ENCODE data around the gene PLEKHG3. TPM values are rescaled to one million over a fixed set of nuclear protein-coding genes. Genes with fewer than 3 reads are reported as not detected.

The PLEKHG3 gene
- total RNA-seq, 6 experiments from 2014 or later, result 6.0 to 11.7 (median 9.2) TPM

DNA sequence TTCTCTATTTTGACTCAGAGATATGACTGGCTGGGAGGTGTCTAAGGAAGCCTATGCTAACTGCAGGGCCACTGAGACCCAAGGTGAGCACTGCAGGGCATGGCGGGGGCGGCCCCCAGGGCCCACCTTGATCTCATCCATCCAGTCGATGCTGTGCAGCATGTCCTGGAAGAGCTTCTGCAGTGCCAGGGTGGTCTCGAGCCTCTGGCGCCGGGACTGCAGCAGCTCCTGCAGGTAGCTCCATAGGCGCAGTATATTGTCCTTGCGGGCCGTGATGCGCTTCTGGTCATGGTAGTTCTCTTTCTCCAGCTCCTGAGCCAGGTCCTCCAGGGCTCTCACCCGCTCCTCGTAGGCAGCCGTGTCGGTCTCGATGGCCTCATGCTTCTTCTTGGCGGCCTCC, 91.0 kb downstream of the PLEKHG3 start:
- Mint-ChIP-seq H3K9me3 (no peaks in the 10 kb centered on the region), H3K27me3 (ENCODE audit: insufficient read depth) (peaks cover 2% of the 10 kb centered on the region; the same call in 1 of the 2 replicates), H3K4me3 (no peak overlapping the region), H3K4me1 (ENCODE audit: low read depth) (peaks cover 4% of the 10 kb centered on the region), H3K36me3 (ENCODE audit: low read depth) (no peaks in the 10 kb centered on the region), H3K27ac (no peak overlapping the region)
- TF ChIP-seq, protein P1, sequence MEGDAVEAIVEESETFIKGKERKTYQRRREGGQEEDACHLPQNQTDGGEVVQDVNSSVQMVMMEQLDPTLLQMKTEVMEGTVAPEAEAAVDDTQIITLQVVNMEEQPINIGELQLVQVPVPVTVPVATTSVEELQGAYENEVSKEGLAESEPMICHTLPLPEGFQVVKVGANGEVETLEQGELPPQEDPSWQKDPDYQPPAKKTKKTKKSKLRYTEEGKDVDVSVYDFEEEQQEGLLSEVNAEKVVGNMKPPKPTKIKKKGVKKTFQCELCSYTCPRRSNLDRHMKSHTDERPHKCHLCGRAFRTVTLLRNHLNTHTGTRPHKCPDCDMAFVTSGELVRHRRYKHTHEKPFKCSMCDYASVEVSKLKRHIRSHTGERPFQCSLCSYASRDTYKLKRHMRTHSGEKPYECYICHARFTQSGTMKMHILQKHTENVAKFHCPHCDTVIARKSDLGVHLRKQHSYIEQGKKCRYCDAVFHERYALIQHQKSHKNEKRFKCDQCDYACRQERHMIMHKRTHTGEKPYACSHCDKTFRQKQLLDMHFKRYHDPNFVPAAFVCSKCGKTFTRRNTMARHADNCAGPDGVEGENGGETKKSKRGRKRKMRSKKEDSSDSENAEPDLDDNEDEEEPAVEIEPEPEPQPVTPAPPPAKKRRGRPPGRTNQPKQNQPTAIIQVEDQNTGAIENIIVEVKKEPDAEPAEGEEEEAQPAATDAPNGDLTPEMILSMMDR (IDR thresholded peaks at IDR 0.05), result no peak
- no peak for DNase-seq

DNA sequence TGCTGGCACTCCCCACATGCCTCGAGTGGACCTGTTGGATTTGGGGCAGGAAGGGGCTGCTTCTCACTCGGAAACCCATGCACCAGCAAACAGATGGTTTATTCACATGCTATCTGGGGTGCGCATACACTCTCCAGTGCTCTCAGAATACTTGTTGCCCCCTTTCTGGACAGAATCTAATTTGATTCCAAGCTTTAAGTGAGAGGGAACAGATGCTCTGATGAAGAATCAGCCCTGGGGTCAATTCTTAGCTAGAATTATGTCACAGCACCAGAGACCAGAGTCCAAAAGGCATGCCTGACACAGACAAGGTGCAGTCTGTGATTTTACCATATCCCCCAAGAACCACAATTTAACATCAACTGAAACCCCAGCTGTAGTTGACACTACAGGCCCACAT, 91.7 kb downstream of the PLEKHG3 start:
- Mint-ChIP-seq H3K36me3 (ENCODE audit: low read depth) (no peaks in the 10 kb centered on the region), H3K9me3 (no peaks in the 10 kb centered on the region), H3K27ac (no peak overlapping the region), H3K27me3 (ENCODE audit: insufficient read depth) (peaks cover 2% of the 10 kb centered on the region; the same call in 1 of the 2 replicates), H3K4me1 (ENCODE audit: low read depth) (peaks cover 11% of the 10 kb centered on the region), H3K4me3 (no peak overlapping the region)
- no peak for DNase-seq
- TF ChIP-seq, protein P1 (IDR thresholded peaks at IDR 0.05), result no peak

DNA sequence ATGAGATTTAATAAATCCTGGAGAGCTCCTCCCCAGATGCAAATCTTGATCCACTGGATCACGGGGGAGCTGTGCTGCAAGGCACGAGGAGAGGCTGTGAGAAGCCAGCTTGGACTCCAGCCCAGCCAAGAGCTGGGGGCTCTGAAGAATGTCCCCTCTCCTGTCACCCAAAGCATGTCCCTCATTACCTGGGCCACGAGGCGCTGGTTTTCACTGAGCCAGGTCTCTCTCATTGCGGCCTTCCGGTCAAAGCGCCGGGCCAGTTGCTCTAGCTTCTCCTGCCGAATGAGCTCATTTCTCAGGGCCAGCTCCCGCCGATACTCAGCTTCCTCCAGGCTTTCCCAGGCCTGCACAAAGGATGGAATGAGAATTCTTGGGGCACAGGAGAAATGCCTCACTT, 92.1 kb downstream of the PLEKHG3 start:
- peaks cover 11% of the 10 kb centered on the region for H3K4me1 Mint-ChIP-seq (ENCODE audit: low read depth)
- TF ChIP-seq, protein P1 (IDR thresholded peaks at IDR 0.05), result no peak
- no peak overlapping the region for H3K4me3 Mint-ChIP-seq
- no peaks in the 10 kb centered on the region for H3K36me3 Mint-ChIP-seq (ENCODE audit: low read depth)
- H3K9me3 Mint-ChIP-seq, result no peaks in the 10 kb centered on the region
- no peak overlapping the region for H3K27ac Mint-ChIP-seq
- H3K27me3 Mint-ChIP-seq (ENCODE audit: insufficient read depth), result no peaks in the 10 kb centered on the region; the same call in 1 of the 2 replicates
- no peak for DNase-seq

DNA sequence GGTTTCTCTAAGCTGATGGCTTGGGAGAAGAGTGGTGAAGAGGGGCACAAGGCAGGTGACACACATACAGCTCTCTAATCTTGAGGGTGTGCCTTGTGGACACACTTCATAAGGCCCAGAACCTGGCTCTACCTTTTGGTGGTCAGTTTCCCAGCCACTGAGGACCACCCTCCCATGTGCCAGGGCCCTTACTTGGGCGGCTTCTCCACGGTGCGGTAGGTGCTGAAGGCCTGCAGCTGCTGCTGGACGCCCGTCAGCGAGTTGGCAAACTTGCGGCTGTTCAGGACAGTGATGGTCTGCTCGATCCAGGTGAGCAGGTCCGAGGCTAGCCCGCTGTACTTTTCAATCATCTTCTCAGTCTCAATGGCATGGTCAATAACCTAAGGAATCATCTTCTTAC, 95.3 kb downstream of the PLEKHG3 start:
- no peaks in the 10 kb centered on the region; the same call in 1 of the 2 replicates for H3K27me3 Mint-ChIP-seq (ENCODE audit: insufficient read depth)
- no peaks in the 10 kb centered on the region for H3K36me3 Mint-ChIP-seq (ENCODE audit: low read depth)
- H3K27ac Mint-ChIP-seq, result no peak overlapping the region
- DNase-seq, result no peak
- TF ChIP-seq, protein P1 (IDR thresholded peaks at IDR 0.05), result no peak
- H3K4me3 Mint-ChIP-seq, result no peak overlapping the region
- H3K4me1 Mint-ChIP-seq (ENCODE audit: low read depth), result peaks cover 33% of the 10 kb centered on the region
- no peaks in the 10 kb centered on the region for H3K9me3 Mint-ChIP-seq

Small RNA genes within 50 kb of the gene (microRNA-seq; reads per million reads assigned to microRNA genes)
- gene MIR7855, result not detected

Other genes starting within 250 kb of the PLEKHG3 start
- 1 to 10 TPM in 4 of 6 experiments, under 1 TPM in 2; 0.94 to 1.3 (median 1.2) TPM for gene AKAP5, start 238.9 kb upstream of the PLEKHG3 start, total RNA-seq (2021; fragmentation: NEBNext Ultra II Directional; extraction: Animal tissue kit (Norgen Biotek cat#: 25700))
- 1 to 10 TPM; 5.7 to 8.2 (median 7.1) TPM for gene ZBTB25, start 200.6 kb upstream of the PLEKHG3 start, total RNA-seq (2021; fragmentation: NEBNext Ultra II Directional; extraction: Animal tissue kit (Norgen Biotek cat#: 25700))
- 10 to 100 TPM; 22.3 to 29.3 (median 25.5) TPM for gene ZBTB1, start 199.7 kb upstream of the PLEKHG3 start, total RNA-seq (2021; fragmentation: NEBNext Ultra II Directional; extraction: Animal tissue kit (Norgen Biotek cat#: 25700))
- 1 to 10 TPM; 5.6 to 9.6 (median 9.2) TPM for gene HSPA2, start 163.7 kb upstream of the PLEKHG3 start, total RNA-seq (2021; fragmentation: NEBNext Ultra II Directional; extraction: Animal tissue kit (Norgen Biotek cat#: 25700))
- gene PPP1R36, start 154.5 kb upstream of the PLEKHG3 start, total RNA-seq (2021; fragmentation: NEBNext Ultra II Directional; extraction: Animal tissue kit (Norgen Biotek cat#: 25700)), result under 1 TPM; 0.20 to 0.81 (median 0.27) TPM
- 1 to 10 TPM in 1 of 6 experiments, under 1 TPM in 5; 0.58 to 1.1 (median 0.72) TPM for gene SPTB, start 175.5 kb downstream of the PLEKHG3 start, total RNA-seq (2021; fragmentation: NEBNext Ultra II Directional; extraction: Animal tissue kit (Norgen Biotek cat#: 25700))
- gene CHURC1, start 210.0 kb downstream of the PLEKHG3 start, total RNA-seq (2021; fragmentation: NEBNext Ultra II Directional; extraction: Animal tissue kit (Norgen Biotek cat#: 25700)), result 10 to 100 TPM; 51.9 to 63.3 (median 59.2) TPM
- not detected for gene GPX2, start 238.3 kb downstream of the PLEKHG3 start, total RNA-seq (2021; fragmentation: NEBNext Ultra II Directional; extraction: Animal tissue kit (Norgen Biotek cat#: 25700))